ENCODE results near the gene TRAF3. TPM values are rescaled to one million over a fixed set of nuclear protein-coding genes. Genes with fewer than 3 reads are reported as not detected.
"Not testable (repeated sequence)": the region's sequence is repeated elsewhere in the genome, so short reads cannot be mapped to it uniquely, and the experiment has no call there.

The TRAF3 gene
- total and polyA plus RNA-seq, 2 donors: 9.2 to 14.6 TPM

DNA sequence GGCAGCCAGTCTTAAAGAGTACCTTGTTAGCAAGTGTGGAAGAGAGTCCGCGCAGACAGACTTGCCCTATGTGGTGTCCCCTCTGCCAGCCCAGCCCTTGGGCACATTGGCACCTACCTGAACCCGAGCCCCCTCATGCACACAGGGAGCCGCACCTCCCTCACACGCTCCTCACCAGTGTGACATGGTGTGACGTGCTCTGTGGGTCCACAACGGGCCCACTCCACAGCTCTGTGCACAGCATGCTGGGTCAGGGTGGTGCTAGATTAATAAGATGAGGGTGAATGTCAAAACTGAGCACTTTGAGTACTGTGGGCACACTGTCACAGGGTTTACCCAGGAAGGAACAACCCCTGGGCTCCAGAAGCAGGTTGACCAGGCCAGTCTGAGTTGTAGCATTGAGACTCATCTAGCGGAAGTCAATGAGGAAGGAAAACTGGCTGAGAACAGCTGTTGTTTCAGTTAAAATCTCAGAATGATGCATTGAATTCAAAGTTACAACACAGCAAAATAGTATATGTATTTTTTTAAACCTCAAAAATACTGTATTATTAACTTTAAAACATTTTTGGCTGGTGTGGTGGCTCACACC lies 91.8 kb downstream of the TRAF3 start:
- H3K36me3 ChIP-seq (ENCODE audit: control insufficient read depth in 2 of 2, insufficient read depth in 2 of 2, low read length in 1 of 2): peaks cover 13 to 26% of the 10 kb centered on the region in 2 donors
- no peaks in the 10 kb centered on the region for H3K27me3 ChIP-seq (ENCODE audit: control insufficient read depth in 2 of 2, insufficient read depth in 1 of 2, low read length in 1 of 2)
- H3K27ac ChIP-seq (ENCODE audit: low read depth in 1 of 2, low read length in 1 of 2): no peak overlapping the region
- peaks cover 0 to 4% of the 10 kb centered on the region in 2 donors for H3K4me1 ChIP-seq (ENCODE audit: control insufficient read depth in 2 of 2, insufficient read depth in 2 of 2, low read length in 2 of 2)
- DNase-seq (ENCODE audit: low read depth in 6 of 9, low spot score in 9 of 9): no peak
- no peak overlapping the region for H3K4me3 ChIP-seq (ENCODE audit: low read length in 2 of 2)
- H3K9me3 ChIP-seq (ENCODE audit: control insufficient read depth in 2 of 2, insufficient read depth in 1 of 2, low read length in 1 of 2): no peaks in the 10 kb centered on the region
- WGBS: 97% methylated on average over 8 of the region's 8 CpGs

DNA sequence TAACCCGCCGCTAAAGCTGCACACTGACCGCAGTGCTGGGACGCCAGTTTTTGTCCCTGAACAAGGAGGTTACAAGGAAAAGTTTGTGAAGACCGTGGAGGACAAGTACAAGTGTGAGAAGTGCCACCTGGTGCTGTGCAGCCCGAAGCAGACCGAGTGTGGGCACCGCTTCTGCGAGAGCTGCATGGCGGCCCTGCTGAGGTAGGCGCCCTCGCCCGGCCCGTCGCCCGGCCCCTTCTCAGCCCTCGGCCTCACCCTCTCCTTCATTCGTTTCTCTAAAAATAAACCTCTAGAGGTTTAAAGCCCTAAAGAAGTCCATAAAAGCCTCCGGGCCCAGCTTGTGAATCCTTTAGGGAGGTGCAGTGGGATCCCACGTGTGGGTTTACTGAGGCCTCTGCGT lies 93.0 kb downstream of the TRAF3 start:
- no peaks in the 10 kb centered on the region for H3K27me3 ChIP-seq (ENCODE audit: control insufficient read depth in 2 of 2, insufficient read depth in 1 of 2, low read length in 1 of 2)
- 97% methylated on average over 21 of the region's 21 CpGs for WGBS
- no peak overlapping the region for H3K27ac ChIP-seq (ENCODE audit: low read depth in 1 of 2, low read length in 1 of 2)
- H3K4me1 ChIP-seq (ENCODE audit: control insufficient read depth in 2 of 2, insufficient read depth in 2 of 2, low read length in 2 of 2): peaks cover 0 to 4% of the 10 kb centered on the region in 2 donors
- H3K4me3 ChIP-seq (ENCODE audit: low read length in 2 of 2): no peak overlapping the region
- H3K9me3 ChIP-seq (ENCODE audit: control insufficient read depth in 2 of 2, insufficient read depth in 1 of 2, low read length in 1 of 2): no peaks in the 10 kb centered on the region
- H3K36me3 ChIP-seq (ENCODE audit: control insufficient read depth in 2 of 2, insufficient read depth in 2 of 2, low read length in 1 of 2): peaks cover 13 to 26% of the 10 kb centered on the region in 2 donors
- DNase-seq (ENCODE audit: low read depth in 6 of 9, low spot score in 9 of 9): no peak

DNA sequence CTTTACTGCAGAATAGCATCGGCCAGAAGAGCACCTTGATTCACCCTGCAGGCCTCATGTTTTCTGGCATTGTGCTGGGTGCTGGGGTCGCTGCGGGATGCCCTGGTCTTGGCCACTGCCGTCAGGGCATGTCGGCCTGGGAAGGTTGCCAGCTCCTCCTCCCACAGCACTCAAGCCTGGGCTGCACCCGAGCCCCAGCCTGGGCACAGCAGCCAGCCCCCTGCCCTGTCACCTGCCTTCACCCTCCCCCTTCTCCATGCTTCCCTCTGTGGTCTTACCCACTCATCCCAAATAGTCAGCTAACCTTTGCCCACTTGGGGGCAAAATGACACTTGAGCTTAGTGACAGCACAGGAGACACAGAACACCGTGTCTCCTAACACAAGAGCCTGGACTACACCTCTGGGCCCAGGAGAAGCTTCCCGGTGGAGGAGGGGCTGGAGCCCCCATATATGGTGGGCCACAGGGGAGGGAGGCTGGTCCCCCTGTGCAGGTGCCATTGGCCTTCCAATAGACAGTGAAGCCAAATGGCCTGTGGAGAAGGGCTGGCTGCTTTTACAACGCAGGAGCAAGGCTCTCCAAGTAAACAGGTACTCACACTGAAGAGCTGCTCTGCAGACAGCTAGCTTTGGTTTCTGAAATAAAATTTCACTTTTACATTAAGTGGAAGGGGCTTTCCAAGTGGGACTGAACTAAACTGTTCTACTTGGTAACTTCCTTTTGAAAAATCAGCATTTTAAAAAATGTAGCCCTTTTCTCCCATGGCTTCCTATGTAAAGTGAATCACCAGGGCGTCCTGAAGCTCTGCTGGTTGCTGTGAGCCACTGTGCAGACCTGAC lies 94.0 kb downstream of the TRAF3 start:
- H3K27ac ChIP-seq (ENCODE audit: low read depth in 1 of 2, low read length in 1 of 2): peak overlapping the region in 1 of 2 donors; percentile 47
- 94% methylated on average over 10 of the region's 10 CpGs for WGBS
- no peaks in the 10 kb centered on the region for H3K27me3 ChIP-seq (ENCODE audit: control insufficient read depth in 2 of 2, insufficient read depth in 1 of 2, low read length in 1 of 2)
- no peak for DNase-seq (ENCODE audit: low read depth in 6 of 9, low spot score in 9 of 9)
- peaks cover 13 to 29% of the 10 kb centered on the region in 2 donors for H3K36me3 ChIP-seq (ENCODE audit: control insufficient read depth in 2 of 2, insufficient read depth in 2 of 2, low read length in 1 of 2)
- peaks cover 0 to 4% of the 10 kb centered on the region in 2 donors for H3K4me1 ChIP-seq (ENCODE audit: control insufficient read depth in 2 of 2, insufficient read depth in 2 of 2, low read length in 2 of 2)
- H3K9me3 ChIP-seq (ENCODE audit: control insufficient read depth in 2 of 2, insufficient read depth in 1 of 2, low read length in 1 of 2): no peaks in the 10 kb centered on the region
- H3K4me3 ChIP-seq (ENCODE audit: low read length in 2 of 2): no peak overlapping the region

DNA sequence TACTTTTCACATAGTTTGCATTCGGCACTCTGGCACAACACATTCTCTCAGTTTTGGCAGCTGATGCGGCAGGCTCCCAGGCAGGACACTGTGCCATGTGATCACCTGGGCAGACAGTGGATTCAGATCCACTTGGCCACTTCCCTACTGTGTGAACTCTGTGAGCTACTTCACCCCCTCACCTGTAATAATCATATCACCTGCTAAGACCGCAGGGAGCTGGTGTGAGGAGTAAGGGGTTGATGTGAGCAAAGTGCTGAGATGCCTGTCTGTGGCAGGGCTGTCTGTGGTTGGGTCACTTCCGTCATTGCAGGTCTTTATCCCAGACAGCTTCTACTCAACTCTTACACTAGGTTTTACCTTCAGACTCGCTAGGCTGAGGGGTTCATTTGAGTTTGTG lies 94.8 kb downstream of the TRAF3 start:
- Histone ChIP-seq H3K36me3 (ENCODE audit: control insufficient read depth in 2 of 2, insufficient read depth in 2 of 2, low read length in 1 of 2) (peaks cover 16 to 33% of the 10 kb centered on the region in 2 donors), H3K27ac (ENCODE audit: low read depth in 1 of 2, low read length in 1 of 2) (no peak overlapping the region), H3K4me3 (ENCODE audit: low read length in 2 of 2) (no peak overlapping the region), H3K4me1 (ENCODE audit: control insufficient read depth in 2 of 2, insufficient read depth in 2 of 2, low read length in 2 of 2) (peaks cover 0 to 4% of the 10 kb centered on the region in 2 donors), H3K9me3 (ENCODE audit: control insufficient read depth in 2 of 2, insufficient read depth in 1 of 2, low read length in 1 of 2) (no peaks in the 10 kb centered on the region), H3K27me3 (ENCODE audit: control insufficient read depth in 2 of 2, insufficient read depth in 1 of 2, low read length in 1 of 2) (no peaks in the 10 kb centered on the region)
- 97% methylated on average over 5 of the region's 5 CpGs for WGBS
- no peak for DNase-seq (ENCODE audit: low read depth in 6 of 9, low spot score in 9 of 9)

DNA sequence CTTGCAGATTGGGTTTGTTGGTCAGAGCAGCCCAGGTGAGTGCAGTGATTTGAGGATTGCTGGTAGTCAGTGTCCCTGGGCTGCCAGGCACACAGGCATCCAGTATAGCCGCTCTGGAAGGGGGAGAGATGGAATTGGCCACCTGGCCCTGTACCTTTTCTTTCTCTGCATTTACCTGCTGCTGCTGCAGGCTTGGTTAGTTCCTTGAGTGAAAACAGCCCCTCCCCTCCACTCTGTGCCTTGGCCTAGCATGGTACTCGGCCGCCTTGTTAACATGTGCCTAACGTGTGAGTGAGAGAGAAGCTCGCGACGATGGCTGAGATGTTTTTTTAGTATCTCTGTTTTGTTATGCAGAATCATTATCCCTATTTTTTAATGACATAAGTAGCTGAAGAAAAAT lies 95.9 kb downstream of the TRAF3 start:
- Histone ChIP-seq H3K4me1 (ENCODE audit: control insufficient read depth in 2 of 2, insufficient read depth in 2 of 2, low read length in 2 of 2) (peaks cover 0 to 4% of the 10 kb centered on the region in 2 donors), H3K27me3 (ENCODE audit: control insufficient read depth in 2 of 2, insufficient read depth in 1 of 2, low read length in 1 of 2) (no peaks in the 10 kb centered on the region), H3K9me3 (ENCODE audit: control insufficient read depth in 2 of 2, insufficient read depth in 1 of 2, low read length in 1 of 2) (no peaks in the 10 kb centered on the region), H3K27ac (ENCODE audit: low read depth in 1 of 2, low read length in 1 of 2) (no peak overlapping the region), H3K36me3 (ENCODE audit: control insufficient read depth in 2 of 2, insufficient read depth in 2 of 2, low read length in 1 of 2) (peaks cover 16 to 42% of the 10 kb centered on the region in 2 donors), H3K4me3 (ENCODE audit: low read length in 2 of 2) (no peak overlapping the region)
- 98% methylated on average over 7 of the region's 7 CpGs for WGBS
- no peak for DNase-seq (ENCODE audit: low read depth in 6 of 9, low spot score in 9 of 9)

DNA sequence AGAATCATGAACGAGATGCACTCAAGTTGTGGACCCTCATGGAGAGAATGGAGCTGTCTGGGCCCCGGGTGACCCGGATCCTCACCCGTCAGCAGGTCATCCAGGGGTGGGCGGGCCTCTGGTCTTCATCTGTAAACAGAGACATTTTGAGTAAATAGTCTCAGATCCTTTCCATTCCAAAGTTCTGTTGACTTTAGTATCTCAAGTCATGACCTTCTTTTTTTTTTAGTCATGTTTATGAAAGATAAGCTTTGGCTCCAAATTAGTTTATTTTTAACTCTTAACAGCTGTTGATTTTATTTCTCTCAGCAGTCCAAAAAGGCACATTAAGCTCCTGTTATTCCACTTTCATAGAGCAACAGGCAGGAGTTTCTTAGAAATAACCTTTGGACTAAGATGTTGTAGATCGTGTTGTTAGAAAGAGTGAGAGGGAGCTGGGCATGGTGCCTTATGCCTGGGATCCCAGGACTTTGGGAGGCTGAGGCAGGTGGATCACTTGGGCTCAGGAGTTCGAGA lies 96.4 kb downstream of the TRAF3 start:
- Histone ChIP-seq H3K36me3 (ENCODE audit: control insufficient read depth in 2 of 2, insufficient read depth in 2 of 2, low read length in 1 of 2) (peaks cover 16 to 42% of the 10 kb centered on the region in 2 donors), H3K27me3 (ENCODE audit: control insufficient read depth in 2 of 2, insufficient read depth in 1 of 2, low read length in 1 of 2) (no peaks in the 10 kb centered on the region), H3K9me3 (ENCODE audit: control insufficient read depth in 2 of 2, insufficient read depth in 1 of 2, low read length in 1 of 2) (no peaks in the 10 kb centered on the region), H3K4me1 (ENCODE audit: control insufficient read depth in 2 of 2, insufficient read depth in 2 of 2, low read length in 2 of 2) (peaks cover 0 to 4% of the 10 kb centered on the region in 2 donors), H3K4me3 (ENCODE audit: low read length in 2 of 2) (no peak overlapping the region), H3K27ac (ENCODE audit: low read depth in 1 of 2, low read length in 1 of 2) (no peak overlapping the region)
- no peak for DNase-seq (ENCODE audit: low read depth in 6 of 9, low spot score in 9 of 9)
- WGBS: 96% methylated on average over 7 of the region's 7 CpGs

DNA sequence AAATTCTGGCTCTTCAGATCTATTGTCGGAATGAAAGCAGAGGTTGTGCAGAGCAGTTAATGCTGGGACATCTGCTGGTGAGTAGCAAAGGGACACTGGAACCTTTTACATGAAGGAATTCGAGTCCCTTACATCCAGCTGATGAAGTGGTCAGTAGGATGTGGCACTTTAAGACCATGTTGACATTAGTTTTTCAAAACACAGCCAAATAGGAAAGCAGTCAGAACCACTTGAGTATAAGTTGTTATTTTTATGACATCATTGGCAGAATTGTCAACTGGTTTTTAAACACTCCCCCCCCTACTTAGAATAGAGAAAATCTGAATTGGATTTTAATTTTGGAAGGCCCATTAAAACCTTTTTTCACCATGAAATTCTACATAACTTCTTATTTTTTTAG lies 98.4 kb downstream of the TRAF3 start:
- no peak for DNase-seq (ENCODE audit: low read depth in 6 of 9, low spot score in 9 of 9)
- WGBS: 96% methylated on average over 2 of the region's 2 CpGs
- Histone ChIP-seq H3K4me1 (ENCODE audit: control insufficient read depth in 2 of 2, insufficient read depth in 2 of 2, low read length in 2 of 2) (peaks cover 0 to 4% of the 10 kb centered on the region in 2 donors), H3K27ac (ENCODE audit: low read depth in 1 of 2, low read length in 1 of 2) (no peak overlapping the region), H3K4me3 (ENCODE audit: low read length in 2 of 2) (no peak overlapping the region), H3K36me3 (ENCODE audit: control insufficient read depth in 2 of 2, insufficient read depth in 2 of 2, low read length in 1 of 2) (peaks cover 19 to 45% of the 10 kb centered on the region in 2 donors), H3K9me3 (ENCODE audit: control insufficient read depth in 2 of 2, insufficient read depth in 1 of 2, low read length in 1 of 2) (no peaks in the 10 kb centered on the region), H3K27me3 (ENCODE audit: control insufficient read depth in 2 of 2, insufficient read depth in 1 of 2, low read length in 1 of 2) (no peaks in the 10 kb centered on the region)

DNA sequence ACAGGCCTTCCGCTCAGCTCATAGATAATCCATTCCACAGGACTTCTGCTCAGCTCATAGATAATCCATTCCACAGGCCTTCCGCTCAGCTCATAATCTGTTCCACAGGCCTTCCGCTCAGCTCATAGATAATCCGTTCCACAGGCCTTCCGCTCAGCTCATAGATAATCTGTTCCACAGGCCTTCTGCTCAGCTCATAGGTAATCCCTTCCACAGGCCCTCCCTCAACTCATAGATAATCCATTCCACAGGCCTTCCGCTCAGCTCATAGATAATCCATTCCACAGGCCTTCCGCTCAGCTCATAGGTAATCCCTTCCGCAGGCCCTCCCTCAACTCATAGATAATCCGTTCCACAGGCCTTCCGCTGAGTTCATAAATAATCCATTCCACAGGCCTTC lies 100.3 kb downstream of the TRAF3 start:
- WGBS: 98% methylated on average over 10 of the region's 10 CpGs
- DNase-seq (ENCODE audit: low read depth in 6 of 9, low spot score in 9 of 9); H3K27me3 ChIP-seq (ENCODE audit: control insufficient read depth in 2 of 2, insufficient read depth in 1 of 2, low read length in 1 of 2); H3K4me3 ChIP-seq (ENCODE audit: low read length in 2 of 2); H3K4me1 ChIP-seq (ENCODE audit: control insufficient read depth in 2 of 2, insufficient read depth in 2 of 2, low read length in 2 of 2); H3K27ac ChIP-seq (ENCODE audit: low read depth in 1 of 2, low read length in 1 of 2); H3K9me3 ChIP-seq (ENCODE audit: control insufficient read depth in 2 of 2, insufficient read depth in 1 of 2, low read length in 1 of 2): not testable (repeated sequence)
- peaks cover 8 to 29% of the 10 kb centered on the region in 2 donors for H3K36me3 ChIP-seq (ENCODE audit: control insufficient read depth in 2 of 2, insufficient read depth in 2 of 2, low read length in 1 of 2)
